Measurements from ENCODE around the gene IFITM10.

The IFITM10 gene

GRCh38 chr11:1742371-1742770 is 8.0 kb downstream of the IFITM10 start:
- Mint-ChIP-seq H3K27ac (ENCODE audit: low read depth) (no peak overlapping the region), H3K27me3 (no peaks in the 10 kb centered on the region), H3K4me1 (no peaks in the 10 kb centered on the region), H3K36me3 (ENCODE audit: insufficient read depth) (peaks cover 1% of the 10 kb centered on the region), H3K4me3 (no peak overlapping the region), H3K9me3 (no peaks in the 10 kb centered on the region)
- ATAC-seq (replicated peaks; ENCODE audit: extremely low read depth, poor library complexity, severe bottlenecking) (no peak), DNase-seq (ENCODE audit: low spot score in 2 of 2) (no peak)

- H3K27me3 Mint-ChIP-seq = no peaks in the 10 kb centered on the region
- H3K4me1 Mint-ChIP-seq = no peaks in the 10 kb centered on the region
- H3K27ac Mint-ChIP-seq (ENCODE audit: low read depth) = no peak overlapping the region
- H3K9me3 Mint-ChIP-seq = peaks cover 2% of the 10 kb centered on the region
- no peak overlapping the region for H3K4me3 Mint-ChIP-seq
- ATAC-seq (replicated peaks; ENCODE audit: extremely low read depth, poor library complexity, severe bottlenecking) = no peak
- DNase-seq (ENCODE audit: low spot score in 2 of 2) = no peak
- peaks cover 1% of the 10 kb centered on the region for H3K36me3 Mint-ChIP-seq (ENCODE audit: insufficient read depth)
Observed at GRCh38 chr11:1741741-1742140, 8.7 kb downstream of the IFITM10 start.

GRCh38 chr11:1740786-1741530 is 9.4 kb downstream of the IFITM10 start:
- no peak for ATAC-seq (replicated peaks; ENCODE audit: extremely low read depth, poor library complexity, severe bottlenecking)
- Mint-ChIP-seq H3K9me3 (peaks cover 10% of the 10 kb centered on the region), H3K36me3 (ENCODE audit: insufficient read depth) (peaks cover 1% of the 10 kb centered on the region), H3K27me3 (peaks cover under 1% of the 10 kb centered on the region), H3K27ac (ENCODE audit: low read depth) (no peak overlapping the region), H3K4me1 (no peaks in the 10 kb centered on the region), H3K4me3 (no peak overlapping the region)
- no peak for DNase-seq (ENCODE audit: low spot score in 2 of 2)

GRCh38 chr11:1739576-1739975 is 10.8 kb downstream of the IFITM10 start:
- no peak for ATAC-seq (replicated peaks; ENCODE audit: extremely low read depth, poor library complexity, severe bottlenecking)
- Mint-ChIP-seq H3K27ac (ENCODE audit: low read depth) (no peak overlapping the region), H3K4me1 (no peaks in the 10 kb centered on the region), H3K4me3 (no peak overlapping the region), H3K27me3 (peaks cover 8% of the 10 kb centered on the region), H3K9me3 (peaks cover 11% of the 10 kb centered on the region), H3K36me3 (ENCODE audit: insufficient read depth) (no peaks in the 10 kb centered on the region)
- DNase-seq (ENCODE audit: low spot score in 2 of 2) = no peak

- peaks cover 17% of the 10 kb centered on the region for H3K27me3 Mint-ChIP-seq
- H3K4me3 Mint-ChIP-seq = no peak overlapping the region
- no peak for DNase-seq (ENCODE audit: low spot score in 2 of 2)
- no peak overlapping the region for H3K27ac Mint-ChIP-seq (ENCODE audit: low read depth)
- peaks cover under 1% of the 10 kb centered on the region for H3K36me3 Mint-ChIP-seq (ENCODE audit: insufficient read depth)
- peaks cover 11% of the 10 kb centered on the region for H3K9me3 Mint-ChIP-seq
- peaks cover 11% of the 10 kb centered on the region for H3K4me1 Mint-ChIP-seq
- ATAC-seq (replicated peaks; ENCODE audit: extremely low read depth, poor library complexity, severe bottlenecking) = no peak
Observed at GRCh38 chr11:1738380-1738779, 12.0 kb downstream of the IFITM10 start.

- Mint-ChIP-seq H3K36me3 (ENCODE audit: insufficient read depth) (peaks cover 2% of the 10 kb centered on the region), H3K27me3 (peaks cover 18% of the 10 kb centered on the region), H3K27ac (ENCODE audit: low read depth) (no peak overlapping the region), H3K4me1 (peaks cover 12% of the 10 kb centered on the region), H3K4me3 (no peak overlapping the region), H3K9me3 (peaks cover 11% of the 10 kb centered on the region)
- ATAC-seq (replicated peaks; ENCODE audit: extremely low read depth, poor library complexity, severe bottlenecking) = no peak
- DNase-seq (ENCODE audit: low spot score in 2 of 2) = no peak
Observed at GRCh38 chr11:1737080-1737757, 13.2 kb downstream of the IFITM10 start.

- Mint-ChIP-seq H3K27ac (ENCODE audit: low read depth) (no peak overlapping the region), H3K9me3 (peaks cover 11% of the 10 kb centered on the region), H3K4me1 (peaks cover 12% of the 10 kb centered on the region), H3K36me3 (ENCODE audit: insufficient read depth) (peaks cover 2% of the 10 kb centered on the region), H3K27me3 (peaks cover 18% of the 10 kb centered on the region), H3K4me3 (no peak overlapping the region)
- ATAC-seq (replicated peaks; ENCODE audit: extremely low read depth, poor library complexity, severe bottlenecking) (no peak), DNase-seq (ENCODE audit: low spot score in 2 of 2) (no peak)
Observed at GRCh38 chr11:1736447-1736992, 13.9 kb downstream of the IFITM10 start.

GRCh38 chr11:1735271-1735670 is 15.1 kb downstream of the IFITM10 start:
- no peak overlapping the region for H3K27ac Mint-ChIP-seq (ENCODE audit: low read depth)
- no peak overlapping the region for H3K4me3 Mint-ChIP-seq
- H3K9me3 Mint-ChIP-seq = peaks cover 11% of the 10 kb centered on the region
- H3K36me3 Mint-ChIP-seq (ENCODE audit: insufficient read depth) = peaks cover 2% of the 10 kb centered on the region
- no peak for DNase-seq (ENCODE audit: low spot score in 2 of 2)
- peaks cover 12% of the 10 kb centered on the region for H3K4me1 Mint-ChIP-seq
- H3K27me3 Mint-ChIP-seq = peaks cover 18% of the 10 kb centered on the region
- no peak for ATAC-seq (replicated peaks; ENCODE audit: extremely low read depth, poor library complexity, severe bottlenecking)

- Mint-ChIP-seq H3K36me3 (ENCODE audit: insufficient read depth) (peaks cover 2% of the 10 kb centered on the region), H3K27ac (ENCODE audit: low read depth) (no peak overlapping the region), H3K4me3 (no peak overlapping the region), H3K4me1 (peaks cover 12% of the 10 kb centered on the region), H3K27me3 (peaks cover 18% of the 10 kb centered on the region), H3K9me3 (peaks cover 11% of the 10 kb centered on the region)
- no peak for ATAC-seq (replicated peaks; ENCODE audit: extremely low read depth, poor library complexity, severe bottlenecking)
- DNase-seq (ENCODE audit: low spot score in 2 of 2) = no peak
Observed at GRCh38 chr11:1734641-1735081, 15.7 kb downstream of the IFITM10 start.

GRCh38 chr11:1733716-1734640 is 16.4 kb downstream of the IFITM10 start:
- DNase-seq (ENCODE audit: low spot score in 2 of 2) (no peak), ATAC-seq (replicated peaks; ENCODE audit: extremely low read depth, poor library complexity, severe bottlenecking) (no peak)
- peaks cover 22% of the 10 kb centered on the region for H3K27me3 Mint-ChIP-seq
- no peak overlapping the region for H3K4me3 Mint-ChIP-seq
- peaks cover 14% of the 10 kb centered on the region for H3K4me1 Mint-ChIP-seq
- H3K36me3 Mint-ChIP-seq (ENCODE audit: insufficient read depth) = peaks cover 2% of the 10 kb centered on the region
- H3K9me3 Mint-ChIP-seq = peaks cover 11% of the 10 kb centered on the region
- H3K27ac Mint-ChIP-seq (ENCODE audit: low read depth) = no peak overlapping the region

- H3K4me1 Mint-ChIP-seq = peaks cover 23% of the 10 kb centered on the region
- H3K36me3 Mint-ChIP-seq (ENCODE audit: insufficient read depth) = peaks cover 2% of the 10 kb centered on the region
- ATAC-seq (replicated peaks; ENCODE audit: extremely low read depth, poor library complexity, severe bottlenecking) (no peak), DNase-seq (ENCODE audit: low spot score in 2 of 2) (no peak)
- no peak overlapping the region for H3K27ac Mint-ChIP-seq (ENCODE audit: low read depth)
- H3K4me3 Mint-ChIP-seq = no peak overlapping the region
- peaks cover 11% of the 10 kb centered on the region for H3K9me3 Mint-ChIP-seq
- peaks cover 30% of the 10 kb centered on the region for H3K27me3 Mint-ChIP-seq
Observed at GRCh38 chr11:1733009-1733715, 17.2 kb downstream of the IFITM10 start.
